Smooth muscle cell of the umbilical artery (primary cell): ENCODE results near the gene PARS2. TPM values are rescaled to one million over a fixed set of nuclear protein-coding genes. Genes with fewer than 3 reads are reported as not detected.

Experiments
- total RNA-seq: library from RNA; depleted of rRNA; stranded (reverse); fragments of >200 nt; gene quantifications from 2 replicates; pipeline ENCODE4 v1.2.3, GENCODE V29; 2014

The PARS2 gene
- total RNA-seq: 4.2 and 4.6 TPM in 2 replicates

DNA sequence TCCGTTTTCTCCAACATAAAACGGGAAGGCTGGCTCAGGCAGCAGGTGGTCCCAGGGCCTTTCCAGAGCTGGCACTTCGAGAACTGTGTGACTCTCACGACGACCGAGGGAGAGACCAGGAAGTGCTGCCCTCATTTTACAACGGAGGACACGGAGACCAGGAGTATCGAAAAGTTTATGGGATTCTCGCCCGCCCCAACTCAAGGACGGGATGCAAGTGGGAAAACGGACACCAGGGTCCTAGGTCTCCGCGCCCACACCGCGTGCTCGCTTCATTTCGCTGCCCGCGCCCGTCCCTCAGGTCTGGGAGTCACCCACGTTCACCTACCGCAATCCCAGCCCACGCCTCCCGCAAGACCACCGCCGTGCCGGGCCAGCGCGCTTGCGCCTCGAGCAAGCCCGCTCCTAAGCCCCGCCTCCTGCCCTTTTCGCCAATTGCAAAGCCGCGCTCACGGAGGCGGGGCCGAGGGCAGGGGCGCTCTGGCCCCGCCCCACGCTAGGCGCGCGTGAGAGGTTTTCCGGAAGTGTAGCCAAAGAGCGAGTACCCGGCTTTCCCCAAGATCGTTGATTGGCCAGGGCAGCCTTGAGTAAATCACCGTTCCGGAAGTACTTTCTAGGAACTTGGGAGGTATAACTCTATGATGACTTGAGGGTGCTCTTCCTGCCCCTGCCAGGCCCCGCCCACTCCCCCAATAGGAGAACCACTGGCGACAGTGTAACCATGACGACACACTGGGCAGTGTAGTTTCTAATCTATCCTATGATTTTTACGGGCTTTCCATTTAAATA, at the start of gene PARS2:
PARS2 (minus strand) TSS at position 391 of the 789 bp plus-strand sequence. CDS start 5,362 bp downstream, outside the sequence.

DNA sequence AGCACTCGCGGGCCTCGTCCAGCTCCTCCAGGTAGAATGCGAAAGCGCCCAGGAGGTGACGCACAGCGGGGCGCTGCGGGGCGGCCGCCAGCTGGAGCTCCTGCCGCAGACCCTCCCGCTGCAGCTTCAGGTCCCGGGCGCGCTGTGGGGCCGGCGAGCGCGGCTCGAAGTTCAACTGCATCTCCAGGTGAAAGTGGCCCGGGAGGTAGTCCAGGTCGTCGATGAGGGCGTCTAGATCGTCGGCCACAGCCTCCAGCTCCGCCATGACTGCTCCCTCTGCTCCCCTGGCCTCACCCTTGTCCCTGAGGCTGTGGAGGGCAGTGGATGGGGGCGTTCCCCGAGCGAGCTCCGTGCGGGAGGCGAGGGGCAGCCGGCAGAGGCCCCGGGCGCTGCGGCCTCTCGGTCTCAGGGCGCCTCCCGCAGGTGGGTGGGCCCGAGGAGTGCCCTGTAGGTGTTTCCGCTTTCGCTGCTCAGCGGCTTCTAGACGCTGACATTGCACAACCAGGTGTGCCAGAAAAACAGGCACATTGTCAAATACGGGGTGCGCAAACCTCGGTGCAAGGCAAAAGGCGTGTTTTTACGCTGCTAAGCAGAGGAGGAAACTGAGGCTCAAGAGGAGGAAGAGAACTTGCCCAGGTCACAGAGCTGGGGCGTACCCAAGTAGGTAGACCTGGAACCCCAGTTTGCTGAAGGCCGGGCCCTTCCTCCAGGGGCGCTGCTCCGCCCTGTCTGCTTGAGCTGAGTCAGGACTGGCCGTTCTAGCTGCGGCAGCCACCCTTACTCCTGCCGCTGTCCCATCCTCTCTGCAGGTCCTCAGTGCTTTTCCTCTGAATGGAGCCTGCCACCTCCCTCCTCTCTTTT, 36.8 kb upstream of the PARS2 start, which contains the start of gene TTC22:
TTC22 (minus strand) TSS at position 425 of the 861 bp plus-strand sequence; CDS start at position 265, 160 bp downstream.

GRCh38 chr1:54715493-54716298, 48.6 kb downstream of the PARS2 start, which contains the start of gene TTC4:
TTC4 (plus strand) TSS chr1:54715861; CDS start chr1:54715909, 48 bp downstream.

Other genes with a start within 250 kb of the PARS2 start
- 1.5 and 2.4 TPM in 2 replicates for gene ACOT11, start 216.3 kb downstream of the PARS2 start, total RNA-seq
- gene FAM151A, start 141.0 kb downstream of the PARS2 start, total RNA-seq: not detected in 2 replicates
- gene MROH7, start 122.7 kb downstream of the PARS2 start, total RNA-seq: under 0.01 and 0.14 TPM in 2 replicates
- gene TTC4, start 48.7 kb downstream of the PARS2 start, total RNA-seq: 17.8 and 23.4 TPM in 2 replicates
- gene TTC22, start 36.8 kb upstream of the PARS2 start, total RNA-seq: not detected in 2 replicates
- gene DHCR24, start 122.7 kb upstream of the PARS2 start, total RNA-seq: 76.0 and 184 TPM in 2 replicates
- gene TMEM61, start 216.1 kb upstream of the PARS2 start, total RNA-seq: not detected in 2 replicates
- gene BSND, start 234.4 kb upstream of the PARS2 start, total RNA-seq: not detected in 2 replicates